Activated T-cell treated with anti-CD3 and anti-CD28 coated beads for 1 hour (primary cell): ENCODE data around the gene COPE.

Experiments used
- DNase-seq: peaks from one replicate; pipeline ENCODE4 v3.0.0-alpha.2; 2020; ENCODE audit warnings: low read depth

Gene COPE

GRCh38 chr19:18851673-18852325 lies 67.4 kb downstream of the COPE start:
- no peak for DNase-seq

DNA sequence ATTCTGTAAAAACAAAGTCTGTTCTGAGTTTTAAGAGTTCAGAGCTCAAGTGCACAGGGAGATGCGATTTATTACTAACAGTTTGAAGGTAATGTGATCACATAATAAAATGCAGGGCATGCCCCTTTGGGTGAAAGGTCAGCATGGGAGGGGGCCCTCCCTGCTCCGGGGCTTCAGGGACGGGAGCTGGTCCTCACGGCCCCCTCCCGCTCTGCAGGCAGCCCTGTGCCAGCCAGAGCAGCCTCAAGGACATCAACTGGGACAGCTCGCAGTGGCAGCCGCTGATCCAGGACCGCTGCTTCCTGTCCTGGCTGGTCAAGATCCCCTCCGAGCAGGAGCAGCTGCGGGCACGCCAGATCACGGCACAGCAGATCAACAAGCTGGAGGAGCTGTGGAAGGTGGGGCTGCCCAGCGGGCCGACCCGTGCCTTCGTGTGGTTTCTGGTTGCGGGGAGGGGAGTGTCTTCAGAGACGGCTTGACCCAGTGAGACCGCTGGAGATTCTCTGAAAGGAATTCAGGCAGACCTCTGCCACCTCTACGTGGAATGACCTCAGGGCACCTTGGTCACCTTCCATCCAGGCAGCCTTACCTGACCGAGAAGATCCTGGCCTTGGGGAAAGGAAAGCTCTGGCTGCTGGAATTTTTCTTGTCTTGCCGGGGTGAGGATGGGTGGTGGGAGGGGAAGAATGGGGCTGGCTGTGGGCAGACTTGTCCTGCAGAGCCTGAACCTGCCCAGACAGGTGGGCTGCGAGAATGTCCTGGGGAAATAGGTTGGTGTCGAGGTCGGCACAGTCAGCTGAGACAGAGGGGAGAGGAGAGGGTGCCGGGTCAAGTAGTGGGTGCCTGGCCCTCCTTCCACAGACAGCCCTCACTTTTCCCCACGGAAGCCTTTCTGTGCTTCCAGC lies 68.5 kb downstream of the COPE start:
- no peak for DNase-seq

DNA sequence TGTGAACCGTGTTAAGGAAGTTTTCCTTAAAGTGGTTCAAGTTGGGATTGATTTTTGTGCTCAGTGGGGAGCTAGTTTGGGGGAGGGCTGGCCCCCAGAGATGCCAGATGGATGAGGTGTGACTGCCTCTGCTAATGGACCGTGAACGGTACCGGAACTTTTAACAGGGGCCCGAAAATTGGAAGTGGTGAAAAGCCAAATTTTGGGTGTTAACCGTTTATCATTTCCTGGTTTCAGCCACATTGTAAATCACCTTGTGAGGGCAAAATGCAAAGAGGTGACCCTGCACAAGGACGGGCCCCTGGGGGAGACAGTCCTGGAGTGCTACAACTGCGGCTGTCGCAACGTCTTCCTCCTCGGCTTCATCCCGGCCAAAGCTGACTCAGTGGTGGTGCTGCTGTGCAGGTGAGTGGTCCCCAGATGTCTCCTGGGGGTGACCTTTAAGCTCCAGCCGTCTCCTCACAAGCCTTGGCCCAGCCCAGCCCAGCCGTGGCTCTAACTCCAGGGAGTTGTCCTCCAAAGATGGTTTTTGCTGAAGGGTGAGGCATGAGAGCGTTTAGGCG lies 69.3 kb downstream of the COPE start:
- DNase-seq, result no peak
